PFSK-1 (cell line): ENCODE data around the gene ARFGAP1.

Source experiments
- FOXP2 ChIP-seq: optimal IDR thresholded peaks from 2 replicates; pipeline ENCODE3; 2011; ENCODE audit warnings: borderline replicate concordance, control low read depth, inconsistent platforms; ENCODE audit not compliant: insufficient read depth; ENCODE audit errors: extremely low read length, extremely low read depth
- POLR2AphosphoS5 ChIP-seq: IDR thresholded peaks from 2 replicates; pipeline ENCODE4 v1.6.1; 2012; ENCODE audit warnings: low read depth, mild to moderate bottlenecking, control low read depth, low read length, moderate library complexity
- REST ChIP-seq, 2 experiments: IDR thresholded peaks; 2 replicates each; pipeline versions ENCODE4 v1.6.1 to v1.8.0; 2011 to 2012; ENCODE audit warnings: low read depth in 2 of 2, low read length in 2 of 2, control low read depth in 1 of 2, inconsistent platforms in 1 of 2, mild to moderate bottlenecking in 1 of 2, moderate library complexity in 1 of 2; ENCODE audit not compliant: insufficient read depth in 1 of 2
- SIN3A ChIP-seq: IDR thresholded peaks from 2 replicates; pipeline ENCODE4 v1.6.1; 2012; ENCODE audit warnings: mild to moderate bottlenecking, low read length, moderate library complexity, borderline replicate concordance; ENCODE audit not compliant: insufficient read depth
- TAF1 ChIP-seq: IDR thresholded peaks from 2 replicates; pipeline ENCODE4 v1.6.1; 2012; ENCODE audit warnings: low read length, control low read depth, borderline replicate concordance; ENCODE audit not compliant: insufficient read depth

GRCh38 chr20:63282946-63283345 is 10.3 kb downstream of the ARFGAP1 start:
- TF ChIP-seq POLR2AphosphoS5: no peak
- TF ChIP-seq TAF1: no peak
- TF ChIP-seq SIN3A: no peak
- no peak for TF ChIP-seq REST (IDR thresholded peaks at IDR 0.05; ENCODE audit: insufficient read depth in 1 of 2, low read depth in 2 of 2, low read length in 2 of 2)
- TF ChIP-seq FOXP2: no peak
